Body of pancreas (tissue), 4 donors: ENCODE data around the gene CPXM1. TPM values are rescaled to one million over a fixed set of nuclear protein-coding genes. Genes with fewer than 3 reads are reported as not detected.

Experiments
- ATAC-seq: fragments of 150-250 bp; one replicate; pipeline ENCODE4 v1.9.1; 2016
- DNase-seq, 4 donors: peaks; one replicate each; pipeline ENCODE4 v3.0.0-alpha.2; 2019
- H3K27ac ChIP-seq, 4 donors: fragments of 200-600 bp; sonication (generic); 1 replicate in 3 of 4; 2 replicates in 1 of 4; pipeline versions ENCODE4 v1.5.1 to v1.6.1; 2016 to 2019; ENCODE audit warnings: mild to moderate bottlenecking in 1 of 4, mixed read lengths in 1 of 4, moderate library complexity in 1 of 4
- H3K27me3 ChIP-seq, 2 donors: fragments of 200-600 bp; sonication (generic); one replicate each; pipeline ENCODE4 v1.6.0; 2016; ENCODE audit warnings: mild to moderate bottlenecking in 1 of 2
- H3K36me3 ChIP-seq, 2 donors: fragments of 200-600 bp; sonication (generic); replicated peaks in 1 of 2; 2 replicates each; pipeline ENCODE4 v1.5.1; 2016; ENCODE audit warnings: low read depth in 2 of 2; ENCODE audit not compliant: insufficient read depth in 1 of 2
- H3K4me1 ChIP-seq: fragments of 200-600 bp; sonication (generic); one replicate; pipeline ENCODE4 v1.6.0; 2016
- H3K4me3 ChIP-seq, 2 donors: fragments of 200-600 bp; sonication (generic); 1 replicate in 1 of 2; 2 replicates in 1 of 2; pipeline ENCODE4 v1.5.1; 2016 to 2019
- H3K9me3 ChIP-seq, 3 donors: fragments of 200-600 bp; sonication (generic); 1 replicate in 2 of 3; 2 replicates in 1 of 3; pipeline ENCODE4 v1.5.1; 2016
- POLR2A ChIP-seq, 3 donors: fragments of 450-650 bp; IDR thresholded peaks; one replicate each; pipeline ENCODE4 v1.6.1; 2016; ENCODE audit warnings: antibody characterized with exemption in 3 of 3, mild to moderate bottlenecking in 2 of 3
- WGBS, 2 donors: methylation state at CpG; one replicate each; pipeline ENCODE4 v1.1.5; 2017; 5-methylcytosine and 5-hydroxymethylcytosine counted together
- intact Hi-C: fragments of 100-400 bp; cut with DNase I; formaldehyde crosslinking; loops from one replicate; pipeline ENCODE4 v1.15.1; 2023
- total RNA-seq, 2 donors: library from RNA; depleted of rRNA; stranded (reverse); fragments of >200 nt; gene quantifications; one replicate each; pipeline ENCODE4 v1.1.0, GENCODE V29; 2016
- TF ChIP-seq, protein P1 (sequence below), 7 experiments: fragments of 450-650 bp in 4 of 7; fragments of 200-600 bp in 3 of 7; sonication (generic) in 3 of 7; IDR thresholded peaks; one replicate each; pipeline ENCODE4 v1.5.1; 2016 to 2019; ENCODE audit warnings: antibody characterized with exemption in 7 of 7

The CPXM1 gene
- total RNA-seq, 2 donors from 2014 or later = 2.3 to 4.9 TPM

DNA sequence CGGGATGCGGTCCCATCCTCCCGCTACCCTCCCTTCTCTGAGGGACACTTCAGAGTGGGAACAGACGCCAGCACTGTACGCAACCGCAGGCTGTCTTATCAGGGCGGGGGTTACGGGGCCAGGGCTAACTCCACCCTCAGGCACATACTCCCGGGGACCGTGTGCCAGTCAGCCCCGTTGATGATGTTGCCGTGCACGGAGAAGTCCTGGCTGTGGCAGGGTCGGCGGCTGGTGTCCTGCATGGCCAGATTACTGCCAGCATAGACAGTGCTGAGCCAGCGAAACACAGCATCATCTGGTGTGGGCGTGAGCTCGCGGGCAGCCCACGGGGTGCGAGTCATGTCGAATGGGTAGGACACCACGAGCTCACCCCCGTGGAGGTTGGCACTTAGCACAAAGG lies 5.0 kb downstream of the CPXM1 start:
- ATAC-seq = no peak
- intact Hi-C loops = no loop called here

DNA sequence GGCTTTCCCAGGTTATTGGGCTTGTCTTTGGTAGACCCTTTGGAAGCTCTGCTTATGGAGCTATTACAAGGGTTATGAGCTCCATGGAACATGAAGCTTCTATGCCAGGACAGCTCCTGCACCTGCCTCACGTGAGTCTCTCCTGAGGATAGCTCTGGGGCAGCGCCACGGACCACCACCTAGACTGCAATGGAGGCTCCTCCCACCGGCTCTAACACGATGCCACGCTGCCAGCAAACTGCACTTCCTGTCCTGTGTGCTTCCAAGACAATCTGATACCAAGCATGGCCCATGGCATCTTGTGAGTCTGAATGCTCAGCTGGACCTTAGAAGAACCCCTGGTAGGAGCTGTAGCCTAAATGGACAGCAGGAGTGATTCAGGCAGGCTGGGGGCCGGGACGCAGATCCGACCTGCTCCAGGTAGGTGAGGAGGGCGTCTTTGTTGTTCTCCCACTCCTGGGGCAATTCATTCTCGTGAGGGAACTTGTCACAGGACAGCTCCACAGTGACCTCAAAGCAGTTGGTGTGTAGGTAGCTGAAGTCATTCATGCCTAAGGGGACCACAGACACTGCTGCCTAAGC lies 5.5 kb downstream of the CPXM1 start:
- Histone ChIP-seq H3K9me3 (no peaks in the 10 kb centered on the region), H3K27ac (no peak overlapping the region), H3K36me3 (no peaks in the 10 kb centered on the region), H3K27me3 (no peaks in the 10 kb centered on the region), H3K4me3 (no peak overlapping the region), H3K4me1 (peaks cover 6% of the 10 kb centered on the region)
- intact Hi-C loops = no loop called here
- ATAC-seq (no peak), DNase-seq (no peak)
- TF ChIP-seq POLR2A (IDR thresholded peaks at IDR 0.05) = no peak
- TF ChIP-seq, protein P1, sequence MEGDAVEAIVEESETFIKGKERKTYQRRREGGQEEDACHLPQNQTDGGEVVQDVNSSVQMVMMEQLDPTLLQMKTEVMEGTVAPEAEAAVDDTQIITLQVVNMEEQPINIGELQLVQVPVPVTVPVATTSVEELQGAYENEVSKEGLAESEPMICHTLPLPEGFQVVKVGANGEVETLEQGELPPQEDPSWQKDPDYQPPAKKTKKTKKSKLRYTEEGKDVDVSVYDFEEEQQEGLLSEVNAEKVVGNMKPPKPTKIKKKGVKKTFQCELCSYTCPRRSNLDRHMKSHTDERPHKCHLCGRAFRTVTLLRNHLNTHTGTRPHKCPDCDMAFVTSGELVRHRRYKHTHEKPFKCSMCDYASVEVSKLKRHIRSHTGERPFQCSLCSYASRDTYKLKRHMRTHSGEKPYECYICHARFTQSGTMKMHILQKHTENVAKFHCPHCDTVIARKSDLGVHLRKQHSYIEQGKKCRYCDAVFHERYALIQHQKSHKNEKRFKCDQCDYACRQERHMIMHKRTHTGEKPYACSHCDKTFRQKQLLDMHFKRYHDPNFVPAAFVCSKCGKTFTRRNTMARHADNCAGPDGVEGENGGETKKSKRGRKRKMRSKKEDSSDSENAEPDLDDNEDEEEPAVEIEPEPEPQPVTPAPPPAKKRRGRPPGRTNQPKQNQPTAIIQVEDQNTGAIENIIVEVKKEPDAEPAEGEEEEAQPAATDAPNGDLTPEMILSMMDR (IDR thresholded peaks at IDR 0.05) = no peak
- 50 to 73% methylated on average over 3 to 11 of the region's 11 CpGs for WGBS, 2 donors

More for the DNA sequence above, 5.0 kb downstream of the CPXM1 start:
- 58 to 75% methylated on average over 13 to 24 of the region's 24 CpGs for WGBS, 2 donors
- Histone ChIP-seq H3K36me3 (no peaks in the 10 kb centered on the region), H3K4me3 (no peak overlapping the region), H3K9me3 (no peaks in the 10 kb centered on the region), H3K27ac (no peak overlapping the region), H3K27me3 (peaks cover 0 to under 1% of the 10 kb centered on the region in 2 donors), H3K4me1 (peaks cover 11% of the 10 kb centered on the region)
- no peak for TF ChIP-seq POLR2A (IDR thresholded peaks at IDR 0.05)
- TF ChIP-seq, protein P1 (IDR thresholded peaks at IDR 0.05) = no peak
- no peak for DNase-seq

DNA sequence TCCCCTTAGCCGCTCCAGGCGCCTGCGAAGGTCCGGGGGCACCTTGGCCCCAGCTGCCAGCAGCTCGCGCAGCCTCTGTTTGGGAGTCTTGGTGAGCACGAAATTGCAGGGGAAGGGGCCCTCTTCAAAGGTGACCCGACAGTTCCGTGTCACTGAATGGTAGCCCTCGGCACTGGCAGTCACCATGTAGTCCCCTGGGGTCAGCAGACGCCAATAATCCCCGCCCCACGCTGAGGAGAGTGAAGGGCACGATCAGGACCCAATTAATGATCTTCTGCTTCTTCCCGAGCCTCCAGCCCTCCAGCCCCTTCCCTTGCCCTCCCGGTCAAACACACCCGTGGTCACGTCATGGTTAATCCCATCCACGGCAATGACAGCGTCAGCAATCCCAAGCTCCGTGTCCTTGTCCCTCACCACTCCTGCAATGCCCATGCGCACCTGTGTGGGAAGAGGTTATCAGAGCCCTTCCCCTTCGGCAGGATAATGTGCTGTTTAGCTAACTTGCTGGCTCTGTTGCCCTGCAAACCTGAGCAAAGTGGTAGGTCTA lies 6.2 kb downstream of the CPXM1 start:
- Histone ChIP-seq H3K4me3 (no peak overlapping the region), H3K27me3 (no peaks in the 10 kb centered on the region), H3K27ac (no peak overlapping the region), H3K9me3 (no peaks in the 10 kb centered on the region), H3K4me1 (no peaks in the 10 kb centered on the region), H3K36me3 (no peaks in the 10 kb centered on the region)
- DNase-seq (no peak), ATAC-seq (no peak)
- WGBS, 2 donors = 57 to 65% methylated on average over 12 to 23 of the region's 23 CpGs
- intact Hi-C loops = no loop called here
- no peak for TF ChIP-seq POLR2A (IDR thresholded peaks at IDR 0.05)

DNA sequence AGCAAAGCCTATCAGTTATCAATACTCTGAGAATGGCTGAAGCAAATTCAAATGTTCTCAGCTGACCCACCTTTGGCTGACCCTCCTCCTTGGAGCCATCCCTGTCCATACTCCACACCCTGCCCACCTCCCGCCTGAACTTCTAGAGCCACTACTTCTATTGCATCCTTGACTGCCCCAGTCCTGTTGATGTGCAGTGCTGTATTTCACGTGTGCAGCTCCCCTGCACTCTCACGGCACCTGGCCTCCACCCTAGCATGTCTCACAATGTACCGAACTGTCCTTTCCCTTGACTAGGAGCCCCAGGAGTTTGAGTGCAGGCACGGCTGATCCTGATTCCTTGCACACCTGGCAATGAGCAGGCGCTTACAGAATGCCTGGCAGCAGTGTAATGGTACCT lies 7.0 kb downstream of the CPXM1 start:
- DNase-seq (no peak), ATAC-seq (no peak)
- no peak overlapping the region for H3K4me3 ChIP-seq
- intact Hi-C loops = no loop called here
- H3K27me3 ChIP-seq = no peaks in the 10 kb centered on the region
- TF ChIP-seq POLR2A (IDR thresholded peaks at IDR 0.05) = no peak
- TF ChIP-seq, protein P1 (IDR thresholded peaks at IDR 0.05) = no peak
- no peaks in the 10 kb centered on the region for H3K36me3 ChIP-seq
- no peak overlapping the region for H3K27ac ChIP-seq
- H3K4me1 ChIP-seq = no peaks in the 10 kb centered on the region
- no peaks in the 10 kb centered on the region for H3K9me3 ChIP-seq
- 78 to 83% methylated on average over 6 of the region's 6 CpGs for WGBS, 2 donors

DNA sequence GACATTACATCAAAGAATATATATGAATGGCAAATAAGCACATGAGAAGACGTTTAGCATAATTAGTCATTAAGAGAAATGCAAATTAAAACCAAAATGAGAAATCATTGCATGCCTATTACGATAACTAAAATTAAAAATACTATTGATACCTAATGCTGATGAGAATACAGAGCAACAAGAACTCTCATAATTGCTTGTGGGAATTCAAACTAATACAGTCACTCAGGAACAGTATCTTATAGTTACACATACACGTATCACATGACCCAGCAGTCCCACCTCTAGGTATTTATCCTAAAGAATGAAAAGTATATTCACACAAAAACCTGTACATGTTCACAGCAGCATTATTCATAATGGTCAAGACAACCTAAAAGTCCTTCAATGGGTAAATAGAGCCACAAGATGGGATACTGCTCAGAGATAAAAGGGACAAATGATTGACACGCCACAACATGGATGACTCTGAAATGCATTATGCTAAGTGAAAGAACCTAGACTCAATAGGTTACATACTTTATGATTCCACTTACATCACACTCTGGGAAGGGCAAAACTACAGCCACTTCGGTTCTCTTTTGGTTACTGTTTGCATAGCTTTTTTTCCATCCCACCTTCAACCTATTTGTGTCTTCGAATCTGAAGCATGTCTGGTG lies 16.4 kb downstream of the CPXM1 start:
- 60 to 69% methylated on average over 6 of the region's 6 CpGs for WGBS, 2 donors

More for the DNA sequence above, 16.4 kb downstream of the CPXM1 start:
- intact Hi-C loops = no loop called here
- H3K27ac ChIP-seq = no peak overlapping the region
- TF ChIP-seq, protein P1 (IDR thresholded peaks at IDR 0.05) = no peak
- TF ChIP-seq POLR2A (IDR thresholded peaks at IDR 0.05) = no peak
- DNase-seq (no peak), ATAC-seq (no peak)
- no peaks in the 10 kb centered on the region for H3K27me3 ChIP-seq
- H3K4me1 ChIP-seq = no peaks in the 10 kb centered on the region
- H3K36me3 ChIP-seq = no peaks in the 10 kb centered on the region
- no peaks in the 10 kb centered on the region for H3K9me3 ChIP-seq
- no peak overlapping the region for H3K4me3 ChIP-seq
